COLO829 (cell line): Measurements from ENCODE around the gene KANK2.

Experiments used
- DNase-seq: peaks from one replicate; pipeline ENCODE4 v3.0.0; 2012; ENCODE audit warnings: low spot score

Gene KANK2

DNA sequence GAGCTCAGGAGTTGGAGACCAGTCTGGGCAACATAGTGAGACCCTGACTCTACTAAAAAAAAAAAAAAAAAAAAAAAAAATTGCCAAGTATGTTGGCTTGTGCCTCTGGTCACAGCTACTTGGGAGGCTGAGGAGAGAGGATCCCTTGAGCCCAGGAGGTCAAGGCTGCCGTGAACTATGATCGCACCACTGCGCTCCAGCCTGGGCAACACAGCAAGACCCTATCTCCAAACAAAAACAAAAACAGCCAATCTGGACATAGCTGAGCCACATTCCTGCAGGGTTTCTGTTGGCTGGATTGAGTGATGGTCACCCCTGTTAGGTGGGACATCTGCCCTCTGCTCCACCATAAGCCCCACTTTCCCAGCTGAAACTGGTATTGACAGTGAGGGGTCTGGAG, 28.5 kb upstream of the KANK2 start:
- DNase-seq: no peak

DNA sequence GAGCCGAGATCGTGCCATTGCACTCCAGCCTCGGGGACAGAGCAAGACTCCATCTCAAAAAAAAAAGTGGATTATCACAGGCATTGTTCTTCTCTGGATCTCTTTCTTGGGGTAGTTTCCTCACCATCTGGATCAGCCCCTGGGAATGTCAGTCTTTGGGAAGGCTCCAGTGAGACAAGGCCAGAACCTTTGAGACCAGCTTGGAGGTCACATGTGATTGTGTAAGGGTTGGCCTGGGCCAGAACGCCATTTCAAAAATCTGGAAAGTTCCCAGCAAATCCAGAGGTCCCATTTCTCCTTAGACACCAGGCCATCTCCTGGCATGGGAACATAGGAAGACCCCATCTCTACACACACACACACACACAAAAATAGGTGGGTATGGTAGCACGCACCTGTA, 27.8 kb upstream of the KANK2 start:
- DNase-seq: no peak

DNA sequence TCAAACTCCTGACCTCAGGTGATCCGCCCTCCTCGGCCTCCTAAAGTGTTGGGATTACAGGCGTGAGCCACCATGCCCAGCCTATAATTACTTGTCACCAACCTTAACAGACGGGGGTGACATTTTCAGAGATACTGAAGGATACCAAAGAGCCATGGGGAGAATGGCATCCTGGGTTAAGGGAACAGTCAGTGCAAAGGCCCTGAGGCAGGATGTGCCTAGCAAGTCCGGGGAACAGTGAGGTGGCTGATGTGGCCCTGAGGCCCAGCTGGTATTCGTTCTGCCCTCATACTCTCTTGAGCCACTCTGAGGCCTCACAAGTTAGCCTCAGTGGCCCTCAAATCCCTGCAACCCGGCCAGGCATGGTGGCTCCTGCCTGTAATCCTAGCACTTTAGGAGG, 27.1 kb upstream of the KANK2 start:
- no peak for DNase-seq

DNA sequence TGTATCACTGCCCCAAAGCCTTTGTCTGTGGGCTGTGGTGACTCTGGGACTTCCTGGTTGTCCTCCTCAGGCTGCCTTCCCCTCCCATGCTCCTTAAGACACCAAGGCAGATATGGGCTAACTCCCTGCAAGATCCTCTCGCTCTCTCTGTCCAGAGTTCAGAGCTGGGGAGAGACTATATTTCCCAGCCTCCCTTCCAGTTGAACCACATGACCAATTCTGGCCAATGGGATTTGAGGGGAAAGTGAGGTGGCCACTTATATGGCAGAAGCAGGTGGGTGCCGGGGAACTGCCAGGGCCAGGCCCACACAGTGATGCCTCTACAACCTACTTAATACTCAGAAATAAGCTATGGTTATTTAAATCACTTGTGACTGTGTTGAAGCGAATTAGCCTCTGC, 25.9 kb upstream of the KANK2 start:
- no peak for DNase-seq

DNA sequence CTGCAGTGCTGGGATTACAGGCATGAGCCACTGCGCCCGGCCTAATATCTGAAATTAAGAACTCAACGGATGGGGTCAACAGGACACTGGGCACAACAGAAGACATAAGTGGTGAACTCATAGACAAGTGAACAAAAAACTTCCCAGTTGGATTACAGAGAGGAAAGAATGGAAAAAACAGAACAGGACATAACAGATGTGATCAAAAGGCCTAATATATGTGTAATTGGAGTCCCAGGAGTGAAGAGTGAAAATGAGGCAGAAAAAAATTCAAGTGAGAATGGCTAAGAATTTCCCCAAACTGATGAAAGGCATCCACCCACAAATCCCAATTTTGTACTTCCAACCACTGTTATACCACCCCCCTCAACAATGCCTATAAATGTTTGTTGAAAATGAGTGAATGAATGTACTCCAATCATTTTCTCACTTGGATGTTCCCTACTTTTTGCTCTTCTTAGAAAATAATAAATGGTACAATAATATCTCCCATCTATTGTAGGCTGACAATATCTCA, 23.8 kb upstream of the KANK2 start:
- DNase-seq: no peak

DNA sequence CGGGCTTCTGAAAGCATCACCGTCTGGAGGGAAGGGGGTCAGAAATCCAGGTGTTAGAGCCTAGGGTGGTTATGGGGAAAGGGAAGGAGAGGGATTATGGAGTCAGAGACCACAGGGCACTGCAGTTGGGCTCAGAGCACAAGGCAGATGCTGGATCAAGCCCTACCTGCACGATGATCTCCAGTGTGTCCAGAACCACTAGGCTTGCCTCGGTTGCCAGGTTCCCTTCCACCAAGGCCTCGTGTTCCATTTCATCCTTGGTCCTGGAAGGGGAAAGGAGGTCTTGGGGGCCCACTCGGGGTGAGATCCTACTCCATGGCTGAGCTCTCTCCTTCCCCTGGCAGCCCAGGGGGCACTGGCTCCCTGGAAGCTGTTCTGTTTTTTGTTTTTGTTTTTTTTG, 17.0 kb upstream of the KANK2 start:
- DNase-seq: no peak

DNA sequence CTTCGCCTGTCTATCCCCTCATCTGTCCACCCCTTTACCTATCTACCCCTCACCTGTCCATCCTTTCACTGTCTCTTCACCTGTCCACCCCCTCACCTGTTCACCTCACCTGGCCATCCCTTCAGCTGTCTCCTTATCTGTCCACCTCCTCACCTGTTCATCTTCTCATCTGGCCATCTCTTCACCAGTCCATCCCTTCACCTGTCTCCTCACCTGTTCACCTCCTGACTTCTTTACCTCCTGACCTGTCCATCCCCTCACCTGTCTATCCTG, 13.2 kb upstream of the KANK2 start:
- no peak for DNase-seq

DNA sequence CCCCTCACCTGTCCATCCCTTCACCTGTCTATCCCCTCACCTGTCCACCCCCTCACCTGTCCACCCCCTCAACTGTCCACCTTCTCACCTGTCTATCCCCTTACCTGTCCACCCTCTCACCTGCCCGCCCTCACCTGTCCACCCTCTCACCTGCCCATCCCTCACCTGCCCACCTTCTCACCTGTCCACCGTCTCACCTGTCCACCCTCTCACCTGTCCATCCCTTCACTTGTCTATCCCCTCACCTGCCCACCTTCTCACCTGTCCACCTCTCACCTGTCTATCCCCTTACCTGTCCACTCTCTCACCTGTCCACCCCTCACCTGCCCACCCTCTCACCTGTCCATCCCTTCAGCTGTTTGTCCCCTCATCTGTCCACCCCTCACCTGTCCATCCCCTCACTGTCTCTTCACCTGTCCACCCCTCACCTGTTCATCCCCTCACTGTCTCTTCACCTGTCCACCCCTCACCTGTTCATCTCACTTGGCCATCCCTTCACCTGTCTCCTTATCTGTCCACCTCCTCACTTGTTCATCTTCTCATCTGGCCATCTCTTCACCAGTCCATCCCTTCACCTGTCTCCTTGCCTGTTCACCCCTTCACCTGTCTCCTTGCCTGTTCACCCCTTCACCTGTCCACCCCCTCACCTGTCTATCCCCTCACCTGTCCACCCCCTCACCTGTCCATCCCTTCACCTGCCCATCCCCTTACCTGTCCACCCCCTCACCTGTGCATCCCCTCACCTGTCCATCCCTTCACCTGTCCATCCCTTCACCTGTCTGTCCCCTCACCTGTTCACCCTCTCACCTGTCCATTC, 12.7 kb upstream of the KANK2 start:
- DNase-seq: no peak

DNA sequence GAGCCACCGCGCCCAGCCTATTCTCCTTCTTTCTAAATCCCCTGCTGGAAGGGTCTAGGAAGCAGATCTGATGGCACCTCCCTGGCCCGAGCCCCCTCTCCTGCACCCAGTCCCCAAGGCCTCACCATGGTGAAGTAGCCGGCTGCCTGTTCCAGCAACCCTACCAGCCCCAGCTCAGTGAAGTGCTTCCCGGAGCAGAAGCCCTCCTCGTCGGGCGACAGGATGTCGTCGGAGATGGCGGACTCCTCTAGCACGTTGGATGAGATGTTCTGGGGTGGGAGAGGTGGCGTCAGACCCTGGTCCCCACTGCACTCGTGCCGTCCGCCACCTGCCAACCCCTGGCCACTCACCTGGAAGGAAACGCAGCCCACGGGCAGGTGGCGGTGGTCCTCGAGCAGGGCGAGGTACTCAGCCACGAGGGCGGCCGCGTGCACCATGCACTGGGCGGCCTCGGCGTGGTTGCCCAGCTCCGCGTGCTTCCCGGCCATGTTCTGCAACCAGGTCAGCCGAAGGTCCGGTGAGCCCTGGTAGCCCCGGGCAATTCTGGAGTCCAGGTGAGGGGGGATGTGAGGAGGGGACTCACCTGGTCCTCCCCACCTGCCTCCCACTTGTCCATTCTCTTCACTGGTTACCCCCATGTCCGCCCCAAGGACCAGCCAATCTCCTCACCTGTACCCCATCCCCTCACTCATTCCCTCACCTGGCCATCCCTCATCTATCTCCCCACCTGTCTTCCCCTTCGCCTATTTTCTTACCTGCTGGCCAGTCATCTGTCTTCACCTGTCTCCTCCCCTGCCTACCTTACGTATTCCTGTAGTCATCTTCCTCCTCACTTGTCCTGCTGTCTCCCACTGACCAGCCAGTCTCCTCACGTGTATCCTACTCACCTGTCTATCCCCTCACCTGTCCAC, 11.5 kb upstream of the KANK2 start:
- no peak for DNase-seq

DNA sequence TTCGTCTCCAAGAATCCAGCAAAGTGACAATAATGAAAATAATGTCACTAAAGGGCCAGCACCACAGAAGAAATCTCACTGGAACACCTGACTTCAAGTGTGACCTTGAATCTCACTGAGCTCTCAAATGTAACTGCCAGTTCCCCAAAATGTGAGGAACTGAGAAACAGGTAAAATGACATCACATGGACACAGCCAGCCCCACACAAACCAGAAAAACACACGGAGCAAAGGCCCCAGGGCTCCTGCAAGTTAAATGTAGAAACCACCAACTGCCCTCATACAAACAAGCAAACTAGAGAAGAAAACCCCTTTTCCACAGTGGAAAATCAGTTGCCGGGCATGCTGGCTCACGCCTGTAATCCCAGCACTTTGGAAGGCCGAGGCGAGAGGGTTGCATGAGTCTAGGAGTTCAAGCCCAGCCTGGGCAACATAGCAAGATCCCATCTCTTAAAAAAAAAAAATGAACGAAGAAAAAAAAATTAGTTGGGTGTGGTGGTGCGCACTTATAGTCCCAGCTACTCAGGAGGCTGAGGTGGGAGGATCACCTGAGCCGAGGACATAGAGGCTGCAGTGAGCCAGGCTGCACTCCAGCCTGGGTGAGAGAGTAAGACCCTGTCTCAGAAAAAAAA, 8.7 kb upstream of the KANK2 start:
- DNase-seq: no peak

DNA sequence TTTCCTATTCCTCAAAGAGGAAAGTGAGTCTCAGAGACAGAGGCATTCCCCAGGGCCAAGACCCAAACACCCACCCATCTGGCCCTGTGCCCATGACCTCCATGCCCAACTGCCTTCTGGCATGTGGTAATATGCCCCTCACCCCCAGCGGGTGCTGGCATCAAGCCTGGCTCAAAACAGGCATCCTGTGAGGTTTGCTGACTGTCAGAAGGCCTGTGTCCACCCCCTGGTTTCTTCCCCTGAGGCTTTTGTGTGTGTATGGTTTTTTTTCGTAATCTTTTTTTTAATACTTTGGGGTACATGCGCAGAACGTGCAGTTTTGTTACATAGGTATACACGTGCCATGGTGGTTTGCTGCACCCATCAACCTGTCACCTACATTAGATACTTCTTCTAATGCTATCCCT, 7.6 kb upstream of the KANK2 start:
- peak; percentile 36 for DNase-seq

DNA sequence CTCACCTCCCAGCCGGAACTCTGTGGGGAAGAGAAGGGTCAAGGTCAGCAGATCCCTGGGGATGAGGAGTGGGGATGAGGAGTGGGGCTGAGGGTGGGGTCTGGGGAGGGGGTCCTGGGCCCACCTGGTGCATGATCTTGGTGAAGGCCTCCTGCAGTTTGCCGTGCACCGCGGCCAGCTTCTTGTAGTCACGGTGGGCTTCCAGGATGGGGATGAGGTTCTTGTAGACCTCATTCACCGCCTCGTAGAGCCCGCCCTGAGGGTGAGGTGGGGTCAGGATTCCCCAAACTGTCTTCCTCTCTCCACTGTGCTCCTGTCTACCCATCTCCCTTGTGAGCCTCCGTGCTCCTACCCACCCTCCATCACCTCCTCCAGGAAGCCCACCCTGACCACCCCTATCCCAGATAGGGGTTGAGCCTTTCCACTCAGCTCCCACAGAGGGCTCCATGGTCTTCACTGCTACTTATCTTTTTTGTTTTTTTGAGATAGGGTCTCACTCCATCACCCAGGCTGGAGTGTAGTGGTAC, 6.8 kb upstream of the KANK2 start:
- no peak for DNase-seq

DNA sequence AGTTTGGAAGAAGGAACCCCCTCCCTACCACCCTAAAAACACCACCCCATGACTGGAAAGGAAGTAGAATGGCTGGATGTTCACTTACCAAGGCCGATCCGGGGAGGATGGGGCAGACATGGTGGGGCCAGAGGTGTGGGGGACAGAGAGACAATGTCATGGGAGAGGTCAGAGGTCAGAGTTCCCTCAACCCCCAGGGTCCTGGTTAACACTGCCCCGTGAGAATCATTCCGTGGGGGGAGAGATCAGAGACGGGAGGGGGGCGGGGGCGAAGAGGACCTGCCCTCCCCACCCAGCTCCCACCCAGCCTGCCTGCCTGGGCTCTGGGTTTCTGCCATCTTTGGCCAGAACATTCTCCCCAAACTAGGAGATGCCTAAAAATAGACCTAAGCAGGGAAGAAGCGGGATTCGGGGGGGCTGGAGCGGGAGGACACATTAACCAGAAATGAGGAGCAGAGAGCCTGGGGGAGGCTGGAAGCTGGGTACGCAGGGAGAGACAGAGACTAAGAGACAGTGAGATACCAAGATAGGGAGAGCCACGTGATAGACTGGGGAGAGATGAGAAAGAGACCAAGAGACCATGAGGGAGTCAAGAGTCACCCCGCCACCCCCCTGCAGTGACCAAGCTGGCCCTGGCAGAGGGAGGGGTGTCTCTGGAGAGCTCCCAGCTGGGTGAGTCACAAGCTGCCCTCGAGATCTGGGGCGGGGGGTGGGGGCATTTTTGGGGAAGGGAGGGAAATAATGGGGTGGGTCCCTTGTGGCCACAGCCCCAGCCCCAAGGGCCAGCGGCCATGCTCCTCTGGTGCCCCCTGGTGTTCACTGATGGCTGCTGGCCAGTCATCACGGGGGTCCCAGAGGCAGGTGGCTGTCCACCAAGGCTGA, 6.1 kb upstream of the KANK2 start:
- DNase-seq: peak; percentile 51

DNA sequence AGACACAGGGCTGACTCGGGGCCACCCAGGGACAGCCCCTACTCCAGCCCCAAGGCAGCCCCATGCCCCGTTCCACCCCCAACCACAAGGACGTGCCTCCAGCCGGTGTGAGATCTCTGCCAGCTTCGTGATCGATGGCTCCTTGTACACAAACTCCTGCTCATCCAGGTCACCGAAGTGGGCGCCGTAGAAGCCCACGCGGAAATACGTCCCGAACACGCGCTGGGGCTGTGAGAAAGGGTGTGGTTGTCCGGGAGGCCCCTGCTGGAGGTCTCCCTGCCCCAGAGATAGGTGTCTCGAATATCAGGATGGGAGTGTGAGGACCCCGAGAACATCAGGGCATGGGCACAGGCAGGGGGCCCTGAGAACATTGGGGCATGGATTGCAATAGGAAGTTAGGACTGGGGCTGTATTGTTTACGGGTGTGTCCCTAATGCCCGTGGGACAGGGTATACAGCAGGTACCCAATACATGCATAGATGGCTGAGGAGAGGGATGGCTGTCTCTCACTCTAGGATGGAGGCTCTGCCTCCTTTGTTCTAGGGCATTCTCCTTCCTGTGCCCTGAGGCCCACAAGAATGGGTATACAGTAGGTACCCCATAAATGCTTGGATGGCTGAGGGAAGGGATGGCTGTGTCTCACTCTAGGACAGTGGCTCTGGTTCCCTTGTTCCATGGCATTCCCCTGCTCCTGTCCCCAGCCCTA, 5.3 kb upstream of the KANK2 start:
- no peak for DNase-seq

DNA sequence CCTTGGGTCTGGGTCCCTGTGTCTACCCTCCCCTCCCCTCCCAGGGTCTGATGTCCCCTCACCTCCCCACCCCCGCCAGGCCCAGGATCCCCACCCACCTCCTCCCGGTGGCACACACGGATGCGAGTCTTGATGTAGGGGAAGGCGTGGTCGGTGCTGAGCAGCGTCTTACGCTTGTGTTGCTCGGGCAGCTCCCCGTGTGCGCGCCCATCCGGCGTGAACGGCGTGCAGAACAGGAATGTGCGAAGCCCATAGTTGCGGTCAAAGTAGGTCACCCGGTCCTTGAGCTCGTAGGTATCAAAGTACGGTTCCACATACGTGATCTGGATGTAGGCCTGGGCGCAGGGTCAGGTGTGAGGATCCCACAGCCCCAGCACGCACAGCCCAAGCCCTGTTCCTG, 4.4 kb upstream of the KANK2 start:
- DNase-seq: no peak

DNA sequence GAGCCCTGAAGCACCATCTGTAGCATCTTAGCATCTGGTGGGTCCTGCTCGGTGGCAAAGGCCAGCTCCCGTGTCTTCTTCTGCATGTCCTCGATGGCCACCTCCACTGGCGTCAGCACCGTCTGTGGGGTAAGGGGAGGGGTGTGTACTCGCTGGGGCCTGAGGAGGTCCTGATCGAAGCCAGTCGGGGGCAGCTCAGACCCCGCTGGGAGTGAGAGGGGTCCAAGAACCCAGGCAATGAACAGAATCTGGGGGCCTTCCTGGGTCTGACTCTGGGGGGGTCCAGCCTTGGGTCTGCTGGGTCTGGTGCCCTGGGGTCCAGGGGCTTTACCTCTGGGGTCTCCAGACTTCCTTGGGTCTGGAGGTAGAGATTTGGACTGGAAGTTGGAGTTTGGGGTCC, 3.6 kb upstream of the KANK2 start:
- no peak for DNase-seq

DNA sequence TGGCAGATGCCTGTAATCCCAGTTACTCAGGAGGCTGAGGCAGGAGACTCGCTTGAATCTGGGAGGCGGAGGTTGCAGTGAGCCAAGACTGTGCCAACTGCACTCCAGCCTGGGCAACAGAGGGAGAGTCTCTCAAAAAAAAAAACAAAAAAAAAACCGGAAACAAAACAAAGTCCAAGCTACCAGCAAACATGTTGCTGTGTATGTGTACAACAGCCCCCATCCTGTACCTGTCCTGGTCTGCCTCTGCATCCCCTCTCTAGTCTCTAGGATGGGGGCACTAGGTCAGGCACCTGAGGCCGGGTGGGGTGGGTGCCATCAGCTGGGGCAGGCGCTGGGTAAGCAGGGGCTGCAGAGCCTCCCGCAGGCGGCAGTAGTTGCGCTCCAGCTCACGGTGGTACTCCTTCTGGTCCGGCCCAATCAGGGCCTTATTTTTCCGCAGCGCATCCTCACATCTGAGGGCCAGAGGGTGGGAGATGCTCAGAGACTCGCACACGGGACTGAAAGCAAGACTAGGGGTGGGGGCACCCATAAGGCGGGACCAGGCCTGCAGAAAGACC, 2.8 kb upstream of the KANK2 start:
- no peak for DNase-seq

DNA sequence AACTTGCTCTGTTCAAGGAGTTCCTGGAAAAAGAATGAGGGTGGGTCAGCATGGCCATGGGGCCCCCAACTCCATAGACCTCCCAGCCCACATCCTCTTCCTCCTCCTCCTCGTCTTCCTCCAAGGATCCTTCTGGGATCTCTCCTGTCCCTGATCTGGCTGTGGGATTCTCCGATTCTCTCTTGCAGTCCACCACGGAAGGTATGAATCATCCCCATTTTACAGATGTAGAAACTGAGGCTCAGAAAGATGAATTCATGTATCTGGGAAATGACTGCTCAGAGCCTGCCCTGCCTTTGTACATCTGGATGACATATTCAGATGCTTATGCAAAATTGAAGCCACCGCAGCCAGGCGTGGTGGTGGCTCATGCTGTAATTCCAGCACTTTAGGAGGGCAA, 2.2 kb upstream of the KANK2 start:
- no peak for DNase-seq

DNA sequence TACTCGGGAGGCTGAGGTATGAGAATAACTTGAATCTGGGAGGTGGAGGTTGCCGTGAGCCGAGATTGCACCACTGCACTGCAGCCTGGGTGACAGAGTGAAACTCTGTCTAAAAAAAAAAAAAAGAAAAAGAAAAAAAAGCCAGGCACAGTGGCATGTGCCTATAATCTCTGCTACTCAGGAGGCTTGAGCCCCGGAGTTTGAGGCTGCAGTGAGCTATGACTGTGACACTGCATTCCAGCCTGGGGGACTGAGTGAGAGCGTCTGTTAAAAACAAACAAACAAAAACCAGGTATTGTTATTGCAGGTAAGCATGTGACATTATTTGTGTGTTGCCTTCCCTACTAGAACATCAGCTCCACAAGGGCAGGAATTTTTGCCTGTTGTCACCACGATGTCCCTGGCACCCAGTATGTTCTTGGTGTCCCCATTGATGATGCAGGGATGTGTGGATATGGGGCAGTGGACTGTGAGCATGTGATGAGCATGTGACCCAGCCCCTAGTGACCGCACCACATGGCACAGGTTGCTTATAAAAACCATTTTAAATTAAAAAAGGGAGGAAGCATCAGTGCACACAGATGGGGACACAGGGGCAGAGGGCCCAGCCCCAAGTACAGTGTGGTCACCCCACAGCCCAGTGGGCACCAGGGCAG, 1.6 kb upstream of the KANK2 start:
- DNase-seq: no peak

DNA sequence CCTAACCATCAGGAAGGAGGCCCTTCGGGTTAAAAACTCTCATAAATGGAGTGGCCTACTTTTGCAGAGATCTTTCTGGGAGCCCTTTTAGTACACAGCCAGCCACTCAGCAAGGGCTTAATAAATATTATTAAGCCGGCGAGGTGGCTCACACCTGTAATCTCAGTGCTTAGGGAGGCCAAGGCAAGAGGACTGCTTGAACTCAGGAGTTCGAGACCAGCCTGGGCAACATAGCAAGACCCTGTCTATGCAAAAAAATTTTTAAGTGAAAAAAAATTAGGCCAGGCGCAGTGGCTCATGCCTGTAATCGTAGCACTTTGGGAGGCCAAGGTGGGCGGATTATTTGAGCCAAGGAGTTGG, 810 bp upstream of the KANK2 start:
- no peak for DNase-seq
